Cardiac fibroblast (primary cell): ENCODE results near the gene SLC2A8.

Source experiments
- DNase-seq, 2 donors: peaks; one replicate each; pipeline versions ENCODE4 v3.0.0 to v3.0.0-alpha.2; 2010; ENCODE audit warnings: low read depth in 2 of 2
- H3K4me3 ChIP-seq, 2 donors: replicated peaks in 1 of 2; 1 replicate in 1 of 2; 2 replicates in 1 of 2; pipeline ENCODE4 v1.5.1; 2011; ENCODE audit warnings: low read depth in 2 of 2, low read length in 2 of 2, mild to moderate bottlenecking in 2 of 2, moderate library complexity in 1 of 2
- TF ChIP-seq, protein P1 (sequence below): IDR thresholded peaks from one replicate; pipeline ENCODE4 v1.5.1; 2011; ENCODE audit warnings: low read depth, mild to moderate bottlenecking, low read length, inconsistent platforms

SLC2A8 gene

DNA sequence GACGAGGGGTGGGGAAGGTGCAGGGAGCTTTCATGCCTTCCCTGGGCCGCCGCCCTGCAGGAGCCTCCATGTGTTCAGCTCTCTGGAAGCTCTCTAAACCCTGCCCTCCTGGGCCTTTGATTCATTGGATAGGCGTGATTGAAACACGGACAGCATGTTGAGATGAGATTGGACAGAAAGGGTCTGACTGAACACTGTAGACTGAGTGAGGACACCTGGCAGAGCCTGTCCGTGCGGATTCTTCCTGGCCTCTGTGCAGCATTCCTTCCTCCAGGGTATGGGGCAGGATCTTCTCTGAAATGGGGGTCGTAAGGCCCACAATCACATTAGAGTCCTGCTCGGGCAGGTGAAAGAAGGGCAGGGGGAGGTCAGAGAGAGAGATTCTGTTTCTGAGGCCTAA is 41.4 kb downstream of the SLC2A8 start:
- DNase-seq: no peak
- TF ChIP-seq, protein P1, sequence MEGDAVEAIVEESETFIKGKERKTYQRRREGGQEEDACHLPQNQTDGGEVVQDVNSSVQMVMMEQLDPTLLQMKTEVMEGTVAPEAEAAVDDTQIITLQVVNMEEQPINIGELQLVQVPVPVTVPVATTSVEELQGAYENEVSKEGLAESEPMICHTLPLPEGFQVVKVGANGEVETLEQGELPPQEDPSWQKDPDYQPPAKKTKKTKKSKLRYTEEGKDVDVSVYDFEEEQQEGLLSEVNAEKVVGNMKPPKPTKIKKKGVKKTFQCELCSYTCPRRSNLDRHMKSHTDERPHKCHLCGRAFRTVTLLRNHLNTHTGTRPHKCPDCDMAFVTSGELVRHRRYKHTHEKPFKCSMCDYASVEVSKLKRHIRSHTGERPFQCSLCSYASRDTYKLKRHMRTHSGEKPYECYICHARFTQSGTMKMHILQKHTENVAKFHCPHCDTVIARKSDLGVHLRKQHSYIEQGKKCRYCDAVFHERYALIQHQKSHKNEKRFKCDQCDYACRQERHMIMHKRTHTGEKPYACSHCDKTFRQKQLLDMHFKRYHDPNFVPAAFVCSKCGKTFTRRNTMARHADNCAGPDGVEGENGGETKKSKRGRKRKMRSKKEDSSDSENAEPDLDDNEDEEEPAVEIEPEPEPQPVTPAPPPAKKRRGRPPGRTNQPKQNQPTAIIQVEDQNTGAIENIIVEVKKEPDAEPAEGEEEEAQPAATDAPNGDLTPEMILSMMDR: no peak
- H3K4me3 ChIP-seq: no peak overlapping the region

DNA sequence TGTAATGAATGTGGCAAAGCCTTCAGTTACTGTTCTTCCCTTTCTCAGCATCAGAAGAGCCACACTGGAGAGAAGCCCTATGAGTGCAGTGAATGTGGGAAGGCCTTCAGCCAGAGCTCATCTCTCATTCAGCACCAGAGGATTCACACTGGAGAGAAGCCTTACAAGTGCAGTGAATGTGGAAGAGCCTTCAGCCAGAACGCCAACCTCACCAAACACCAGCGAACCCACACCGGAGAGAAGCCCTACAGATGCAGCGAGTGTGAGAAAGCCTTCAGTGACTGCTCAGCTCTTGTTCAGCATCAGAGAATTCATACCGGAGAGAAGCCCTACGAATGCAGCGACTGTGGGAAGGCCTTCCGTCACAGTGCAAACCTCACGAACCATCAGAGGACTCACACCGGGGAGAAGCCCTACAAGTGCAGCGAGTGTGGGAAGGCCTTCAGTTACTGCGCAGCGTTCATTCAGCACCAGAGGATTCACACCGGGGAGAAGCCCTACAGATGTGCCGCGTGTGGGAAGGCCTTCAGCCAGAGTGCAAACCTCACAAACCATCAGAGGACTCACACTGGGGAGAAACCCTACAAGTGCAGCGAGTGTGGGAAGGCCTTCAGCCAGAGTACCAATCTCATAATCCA is 47.4 kb downstream of the SLC2A8 start:
- TF ChIP-seq, protein P1: no peak
- peak in 1 of 2 donors; percentile 21 for DNase-seq
- no peak overlapping the region for H3K4me3 ChIP-seq

DNA sequence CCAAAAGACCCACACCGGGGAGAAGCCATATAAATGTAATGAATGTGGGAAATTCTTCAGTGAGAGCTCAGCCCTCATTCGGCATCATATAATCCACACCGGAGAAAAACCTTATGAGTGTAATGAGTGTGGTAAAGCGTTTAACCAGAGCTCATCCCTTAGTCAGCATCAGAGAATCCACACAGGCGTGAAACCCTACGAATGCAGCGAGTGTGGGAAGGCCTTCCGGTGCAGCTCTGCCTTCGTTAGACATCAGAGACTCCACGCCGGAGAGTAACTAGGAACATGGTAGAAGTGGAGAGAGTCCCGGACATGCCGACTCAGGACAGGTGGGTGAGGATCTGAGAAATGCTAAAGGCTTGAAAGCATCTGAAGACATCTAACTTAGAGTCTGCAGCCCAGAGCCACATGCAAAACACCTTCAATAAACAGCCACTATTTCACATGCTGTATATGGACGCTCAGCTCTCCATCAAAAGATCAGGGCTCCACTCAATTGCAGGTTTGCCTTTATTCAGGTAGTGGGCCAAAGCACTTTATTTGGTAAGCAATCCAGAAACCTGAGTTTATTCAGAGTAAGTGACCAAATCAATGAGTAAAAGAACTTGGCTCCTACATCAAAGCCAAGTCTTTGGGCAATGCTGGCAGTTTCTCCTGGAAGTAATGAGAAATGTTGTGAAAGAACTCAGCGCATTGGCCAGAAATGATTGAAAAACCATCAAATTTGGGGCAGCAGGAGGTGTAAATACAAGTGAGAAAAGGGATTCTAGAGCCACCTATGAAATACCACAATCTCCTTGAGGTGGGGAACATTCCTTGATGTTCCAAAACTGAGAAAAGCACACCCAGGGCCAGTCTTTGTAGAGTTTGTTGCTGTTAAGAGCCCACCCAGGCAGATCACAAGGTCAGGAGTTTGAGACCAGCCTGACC is 48.2 kb downstream of the SLC2A8 start:
- TF ChIP-seq, protein P1: no peak
- DNase-seq: peak; percentile 45 to 52
- H3K4me3 ChIP-seq: no peak overlapping the region

DNA sequence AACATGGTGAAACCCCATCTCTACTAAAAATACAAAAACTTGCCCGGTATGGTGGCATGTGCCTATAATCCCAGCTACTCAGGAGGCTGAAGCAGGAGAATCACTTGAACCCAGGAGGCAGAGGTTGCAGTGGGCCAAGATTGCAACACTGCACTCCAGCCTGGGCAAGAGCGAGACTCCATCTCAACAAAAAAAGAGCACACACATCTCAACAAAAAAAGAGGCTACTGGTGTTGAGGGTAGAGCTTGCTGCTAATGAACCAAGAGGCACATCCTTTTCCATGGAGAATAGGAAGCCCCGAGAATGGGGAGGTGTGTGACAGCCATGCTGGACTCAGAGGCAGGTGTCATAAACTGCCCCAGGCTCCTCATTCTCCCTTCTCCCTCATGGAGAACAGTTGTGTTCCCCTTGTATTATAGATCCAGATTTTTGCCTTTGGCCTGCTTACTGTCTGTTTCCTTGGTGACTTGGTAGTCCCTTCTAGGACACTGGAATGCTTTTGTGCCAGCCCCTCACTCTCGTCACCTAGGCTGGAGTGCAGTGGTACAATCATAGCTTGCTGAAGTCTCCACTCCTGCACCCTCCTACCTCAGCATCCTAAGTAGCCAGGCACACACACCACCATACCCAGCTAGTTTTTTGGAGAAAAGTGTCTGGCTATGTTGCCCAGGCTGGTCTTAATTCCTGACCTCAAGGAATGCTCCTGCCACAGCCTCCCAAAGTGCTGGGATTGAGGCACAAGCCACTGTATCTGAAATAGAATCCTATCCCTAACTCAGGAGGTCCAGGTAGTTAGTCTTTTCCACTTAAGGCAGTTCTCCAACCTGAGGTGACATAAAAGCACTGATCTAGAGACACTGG is 49.1 kb downstream of the SLC2A8 start:
- H3K4me3 ChIP-seq: no peak overlapping the region
- TF ChIP-seq, protein P1: no peak

DNA sequence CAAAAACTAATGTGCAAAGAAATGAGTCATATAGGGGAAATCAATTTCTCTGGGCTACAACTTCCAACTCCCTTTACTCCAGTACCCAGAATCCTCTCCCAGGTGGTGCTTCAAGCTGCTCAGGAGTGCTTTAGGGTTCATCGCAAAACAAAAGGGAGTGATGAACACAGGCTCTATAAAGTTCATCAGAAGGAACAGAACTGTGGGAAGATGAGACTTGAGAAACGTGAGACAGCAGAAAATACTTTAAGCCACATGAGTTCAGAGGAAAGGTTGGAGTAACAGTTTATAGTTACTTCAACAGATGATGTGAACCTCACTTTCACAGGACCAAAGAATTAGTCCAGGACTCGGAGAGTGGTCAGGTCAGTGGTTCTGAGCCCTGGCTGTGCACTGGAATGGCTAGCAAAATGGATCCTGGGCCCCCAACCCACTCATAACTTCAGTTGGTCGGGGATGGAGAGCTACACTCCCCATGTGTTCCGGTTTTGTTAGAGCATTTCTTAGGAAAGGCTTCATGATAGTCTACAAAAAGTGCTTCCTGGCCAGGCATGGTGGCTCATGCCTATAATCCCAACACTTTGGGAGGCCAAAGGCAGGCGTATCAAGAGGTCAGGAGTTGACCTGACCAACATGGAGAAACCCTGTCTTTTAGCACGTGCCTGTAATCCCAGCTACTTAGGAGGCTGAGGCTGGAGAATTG is 49.9 kb downstream of the SLC2A8 start:
- TF ChIP-seq, protein P1: no peak
- no peak overlapping the region for H3K4me3 ChIP-seq
- no peak for DNase-seq

More for the DNA sequence above, 49.1 kb downstream of the SLC2A8 start:
- peak in 1 of 2 donors; percentile 9 for DNase-seq

DNA sequence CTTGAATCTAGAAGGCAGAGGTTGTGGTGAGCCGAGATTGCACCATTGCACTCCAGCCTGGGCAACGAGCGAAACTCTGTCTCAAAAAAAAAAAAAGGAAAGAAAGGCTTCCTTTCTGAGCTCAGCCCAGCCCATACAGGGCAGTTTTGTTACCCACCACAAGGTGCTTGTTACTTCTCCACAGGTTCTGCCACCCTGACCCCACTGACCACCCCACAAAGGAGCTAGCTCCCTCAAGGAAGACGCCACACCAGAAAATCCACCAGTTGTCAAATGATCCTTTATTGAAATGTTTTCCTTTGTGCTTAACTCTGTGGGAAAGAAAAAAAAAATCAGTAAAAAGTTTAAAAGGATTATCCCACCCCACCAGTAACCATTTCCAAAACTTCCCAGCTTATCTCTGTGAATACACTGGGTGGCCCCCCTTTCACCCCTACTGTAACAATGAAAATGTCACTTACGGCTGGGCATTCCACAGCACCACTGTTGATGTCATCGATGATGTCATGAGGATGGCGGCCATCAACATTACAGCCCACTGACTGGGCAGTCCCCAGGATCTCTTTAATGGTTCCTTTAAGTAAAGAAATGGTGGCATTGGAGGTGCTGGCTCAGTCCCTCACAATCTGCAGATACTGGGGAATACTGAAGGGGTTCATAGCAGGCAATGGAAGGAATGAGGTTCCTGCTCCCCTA is 50.6 kb downstream of the SLC2A8 start:
- H3K4me3 ChIP-seq: no peak overlapping the region
- TF ChIP-seq, protein P1: no peak
- peak in 1 of 2 donors; percentile 42 for DNase-seq
